H1 (cell line): Measurements from ENCODE around the gene GYS2. TPM values are rescaled to one million over a fixed set of nuclear protein-coding genes. Genes with fewer than 3 reads are reported as not detected.
A peak's percentile ranks its signal among the peaks of the same experiment; 100 is the strongest.

Experiments used
- CHD7 ChIP-seq: fragments of 300-600 bp; sonication (generic); IDR thresholded peaks from 2 replicates; pipeline ENCODE4 v1.7.1; 2012; ENCODE audit warnings: low read length, moderate library complexity, mild to moderate bottlenecking, inconsistent platforms; ENCODE audit not compliant: insufficient replicate concordance
- CREB1 ChIP-seq: IDR thresholded peaks from 2 replicates; pipeline ENCODE4 v1.6.1; 2012; ENCODE audit warnings: inconsistent platforms
- FOSL1 ChIP-seq: IDR thresholded peaks from 2 replicates; pipeline ENCODE4 v1.6.1; 2011; ENCODE audit warnings: mild to moderate bottlenecking, low read depth, low read length, moderate library complexity; ENCODE audit not compliant: insufficient read depth
- JUND ChIP-seq: IDR thresholded peaks from 2 replicates; pipeline ENCODE4 v1.6.1; 2011; ENCODE audit warnings: mild to moderate bottlenecking, improper control_type of control experiment, low read length
- KDM4A ChIP-seq: IDR thresholded peaks from one replicate; pipeline ENCODE4 v1.7.1; 2012; ENCODE audit warnings: low read depth, mild to moderate bottlenecking, moderate library complexity, low read length, inconsistent platforms; ENCODE audit not compliant: severe bottlenecking
- RBBP5 ChIP-seq: IDR thresholded peaks from 2 replicates; pipeline ENCODE4 v1.7.1; 2012; ENCODE audit warnings: low read depth, mild to moderate bottlenecking, inconsistent platforms, low read length, moderate library complexity, borderline replicate concordance
- SP1 ChIP-seq: IDR thresholded peaks from 2 replicates; pipeline ENCODE4 v1.6.1; 2011; ENCODE audit warnings: low read depth, low read length
- TAF7 ChIP-seq: optimal IDR thresholded peaks from 2 replicates; pipeline ENCODE3; 2011; ENCODE audit warnings: low read depth, mild to moderate bottlenecking, inconsistent platforms, low read length, moderate library complexity, borderline replicate concordance
- polyA plus RNA-seq, 7 experiments: library from polyadenylated mRNA; depleted of rRNA in 3 of 7; stranded (reverse) in 5 of 7; unstranded in 2 of 7; fragments of >200 nt in 5 of 7; fragments of 200-250 nt in 2 of 7; gene quantifications; 1 replicate in 5 of 7; 2 replicates in 1 of 7; 4 replicates in 1 of 7; pipeline versions ENCODE4 v1.2.1 to v1.2.3, GENCODE V29; 2011 to 2013; ENCODE audit warnings: missing spikeins in 2 of 7, mixed read lengths in 2 of 7
- total RNA-seq: library from RNA; stranded (reverse); fragmentation: NEBNext Ultra II Directional; extraction: Animal tissue kit (Norgen Biotek cat#: 25700); gene quantifications from 2 replicates; pipeline ENCODE4 v1.2.1, GENCODE V29; 2021
- TF ChIP-seq, protein P1 (sequence below): IDR thresholded peaks from 2 replicates; pipeline ENCODE4 v1.6.1; 2012; ENCODE audit warnings: inconsistent platforms

The GYS2 gene
- total and polyA plus RNA-seq, 2 of the 8 experiments (the other 6 are each of a cell fraction or from before 2014, with no cell fraction given) = not detected

DNA sequence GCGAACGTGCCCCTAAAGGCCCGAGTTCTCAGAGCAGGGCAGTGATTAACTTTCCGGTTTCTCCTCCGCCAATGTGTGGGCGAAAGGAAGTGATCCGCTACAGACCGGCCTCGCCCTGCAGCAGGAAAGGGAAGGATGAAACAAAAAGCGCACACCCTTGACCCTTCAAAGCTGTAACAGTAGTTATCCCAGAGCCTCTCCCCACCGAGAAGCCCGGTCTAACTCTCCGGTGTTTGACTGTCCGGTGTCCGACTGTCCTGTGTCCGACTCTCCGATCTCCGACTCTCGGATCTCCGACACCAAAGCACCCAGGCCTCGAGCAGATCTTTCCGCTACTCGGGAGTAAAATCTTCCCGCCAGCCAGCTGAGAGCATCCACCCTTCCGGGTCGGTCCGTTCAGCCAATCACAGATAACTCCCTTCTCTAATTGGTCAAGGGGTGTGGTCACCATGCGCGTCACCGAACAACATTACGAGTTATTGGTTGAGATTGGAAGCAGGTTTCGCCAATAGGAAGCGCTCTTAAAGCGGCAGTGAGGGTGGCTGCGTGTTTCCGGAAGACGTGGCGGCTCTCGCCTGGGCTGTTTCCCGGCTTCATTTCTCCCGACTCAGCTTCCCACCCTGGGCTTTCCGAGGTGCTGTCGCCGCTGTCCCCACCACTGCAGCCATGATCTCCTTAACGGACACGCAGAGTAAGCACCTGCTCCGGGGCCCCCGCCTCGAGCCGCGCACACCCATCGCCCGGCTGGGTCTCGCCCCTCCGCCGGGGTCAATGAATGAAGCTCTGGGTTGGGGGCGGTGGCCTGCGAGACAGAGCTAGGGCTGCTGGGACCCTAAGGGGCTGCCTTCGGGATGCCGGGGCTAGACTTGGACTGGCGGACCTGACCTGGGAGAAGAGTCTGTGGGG lies 103.1 kb downstream of the GYS2 start, which contains the start of the genes GOLT1B and RECQL (continued):
- no peak for TF ChIP-seq CHD7
- TF ChIP-seq, protein P1, sequence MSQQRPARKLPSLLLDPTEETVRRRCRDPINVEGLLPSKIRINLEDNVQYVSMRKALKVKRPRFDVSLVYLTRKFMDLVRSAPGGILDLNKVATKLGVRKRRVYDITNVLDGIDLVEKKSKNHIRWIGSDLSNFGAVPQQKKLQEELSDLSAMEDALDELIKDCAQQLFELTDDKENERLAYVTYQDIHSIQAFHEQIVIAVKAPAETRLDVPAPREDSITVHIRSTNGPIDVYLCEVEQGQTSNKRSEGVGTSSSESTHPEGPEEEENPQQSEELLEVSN = peak; percentile 97
- TF ChIP-seq KDM4A = peak; percentile 62
- peak; percentile 98 for TF ChIP-seq SP1
- TF ChIP-seq JUND = no peak
- no peak for TF ChIP-seq FOSL1
- TF ChIP-seq RBBP5 = peak; percentile 83
- TF ChIP-seq TAF7 = peak; percentile 71
- peak; percentile 85 for TF ChIP-seq CREB1
